Mesenteric fat pad (tissue), 1 donor: ENCODE measurements around the gene PRRC2C. TPM values are rescaled to one million over a fixed set of nuclear protein-coding genes. Genes with fewer than 3 reads are reported as not detected.

ENCODE experiments used
- DNase-seq: peaks from one replicate; pipeline ENCODE4 v3.0.0-alpha.2; 2020; ENCODE audit warnings: low spot score
- total RNA-seq: library from RNA; stranded (reverse); fragmentation: NEBNext Ultra II Directional; extraction: Animal tissue kit (Norgen Biotek cat#: 25700); gene quantifications from one replicate; pipeline ENCODE4 v1.2.1, GENCODE V29; 2021
- donor health status: DM: yes; HTN: yes; CAD: no.

PRRC2C gene
- total RNA-seq, 1 donor from 2014 or later, result 139 TPM

DNA sequence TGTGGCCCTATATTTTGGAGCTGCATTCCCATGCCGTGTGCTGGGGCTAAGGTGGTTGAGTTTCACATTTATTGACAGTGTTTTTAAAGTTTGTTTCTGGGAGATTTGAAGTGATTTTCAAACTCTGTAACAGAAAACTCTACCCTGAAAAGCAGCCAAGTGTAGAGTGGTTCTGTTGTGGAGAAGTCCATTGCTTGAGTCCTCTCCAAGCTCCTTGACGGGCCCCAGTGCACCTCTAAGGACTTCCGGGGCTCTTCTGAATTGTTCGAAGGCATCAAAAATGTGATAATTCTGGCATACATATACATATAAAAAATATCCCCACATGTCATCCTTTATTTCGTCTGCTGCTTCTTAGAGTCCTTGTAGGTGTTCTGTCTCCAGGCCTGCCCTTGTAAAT, 141.7 kb downstream of the PRRC2C start:
- DNase-seq, result no peak

GRCh38 chr1:171628225-171628624, 142.9 kb downstream of the PRRC2C start:
- DNase-seq, result no peak

DNA sequence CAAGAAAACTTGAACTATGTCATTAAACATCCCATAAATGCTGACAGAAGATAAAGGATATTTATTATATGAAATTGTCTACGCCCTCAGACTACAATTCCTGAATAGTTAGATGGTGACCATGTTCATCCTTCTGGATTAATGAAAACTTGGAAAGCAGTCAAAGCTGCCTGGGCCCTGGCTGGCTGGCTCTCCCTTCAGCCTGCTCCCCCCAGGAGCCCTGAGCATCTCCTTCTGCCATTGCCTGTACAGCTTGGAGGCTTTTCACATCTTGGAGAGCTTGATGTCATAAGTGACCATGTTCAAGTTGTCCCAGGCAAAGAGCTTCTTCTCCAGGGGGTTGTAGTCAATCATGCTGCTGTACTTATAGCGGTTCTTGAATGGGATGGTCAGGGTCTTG, 150.3 kb downstream of the PRRC2C start:
- no peak for DNase-seq

DNA sequence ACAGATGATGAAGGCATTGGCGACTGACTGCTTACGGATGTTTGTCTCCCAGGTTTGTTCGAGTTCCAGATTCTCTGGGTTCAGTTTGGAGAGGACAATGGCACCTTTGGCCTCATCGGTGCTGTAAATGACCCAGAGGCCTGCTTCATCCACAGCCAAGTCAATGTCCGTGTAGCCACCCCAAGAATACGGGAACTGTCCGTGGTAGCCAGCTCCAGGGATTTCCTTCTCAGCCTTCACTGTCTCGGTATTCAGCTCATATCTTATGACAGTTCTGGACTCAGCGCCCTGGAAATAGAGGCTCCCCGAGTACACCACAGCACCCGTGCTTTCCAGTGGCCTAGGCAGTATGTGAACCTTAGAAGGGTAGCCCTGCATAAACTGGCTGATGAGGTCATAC, 150.8 kb downstream of the PRRC2C start:
- no peak for DNase-seq

DNA sequence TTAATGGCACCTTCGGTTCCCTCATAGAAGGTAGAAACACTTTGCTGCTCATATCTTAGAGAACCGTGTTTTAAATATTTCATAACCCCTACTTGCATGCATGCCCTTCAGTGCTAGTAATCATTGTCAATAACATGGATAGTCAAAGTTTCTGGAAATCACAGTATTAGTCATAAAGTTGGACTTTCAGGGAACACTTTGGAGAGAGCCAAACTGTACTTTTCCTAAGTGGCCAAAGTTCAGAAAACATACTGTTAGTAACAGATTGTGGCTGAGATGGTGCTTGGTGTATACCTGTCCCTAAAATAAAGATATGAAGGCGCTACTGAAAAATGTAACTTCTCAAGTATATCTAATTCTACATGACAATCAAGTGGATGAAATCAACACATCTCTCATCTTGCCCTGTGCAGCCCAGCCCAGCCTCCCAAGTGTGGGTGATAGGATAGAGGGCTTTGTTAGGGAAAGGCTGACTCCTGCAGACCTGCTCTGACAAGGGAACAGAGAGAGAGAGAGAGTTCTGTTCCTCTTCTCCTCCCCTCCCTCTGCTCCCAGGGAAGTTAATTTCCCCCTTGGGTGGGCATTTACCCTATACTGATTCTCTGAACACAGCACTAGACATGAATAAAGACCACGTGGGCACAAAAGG, 152.7 kb downstream of the PRRC2C start:
- DNase-seq, result no peak

DNA sequence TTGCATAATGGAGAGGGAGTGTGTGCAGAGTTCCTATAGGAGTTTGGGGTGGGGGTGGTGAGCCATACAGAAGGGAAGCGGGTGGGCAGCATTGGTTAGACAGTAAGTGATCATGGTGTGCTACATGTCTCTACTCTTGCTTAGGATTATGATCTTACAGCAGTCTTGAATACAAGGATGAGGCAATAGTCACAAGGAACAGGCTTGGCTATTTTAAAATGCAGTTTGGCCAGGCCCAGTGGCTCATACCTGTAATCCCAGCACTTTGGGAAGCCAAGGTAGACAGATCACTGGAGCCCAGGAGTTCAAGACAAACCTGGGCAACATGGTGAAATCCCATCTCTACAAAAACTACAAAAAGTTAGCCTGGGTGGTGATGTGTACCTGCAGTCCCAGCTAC, 154.9 kb downstream of the PRRC2C start:
- no peak for DNase-seq

- DNase-seq, result no peak
Measured at GRCh38 chr1:171641076-171641864, 155.9 kb downstream of the PRRC2C start.

- no peak for DNase-seq
Measured at GRCh38 chr1:171642197-171642596, 156.9 kb downstream of the PRRC2C start.

Other genes starting within 250 kb of the PRRC2C start
- 0.58 TPM for gene FMO1, start 237.0 kb upstream of the PRRC2C start, total RNA-seq
- 3.6 TPM for gene FMO4, start 171.3 kb upstream of the PRRC2C start, total RNA-seq
- not detected for gene MYOCOS, start 136.7 kb downstream of the PRRC2C start, total RNA-seq
- gene MYOC, start 167.2 kb downstream of the PRRC2C start, total RNA-seq, result 6.3 TPM